DMS53 (cell line): ENCODE results near the gene POU2F2.
A peak's percentile ranks its signal among the peaks of the same experiment; 100 is the strongest.

Source experiments
- DNase-seq: peaks from one replicate; lab custom pipeline; 2025; lab: John Stamatoyannopoulos, UW

The POU2F2 gene

DNA sequence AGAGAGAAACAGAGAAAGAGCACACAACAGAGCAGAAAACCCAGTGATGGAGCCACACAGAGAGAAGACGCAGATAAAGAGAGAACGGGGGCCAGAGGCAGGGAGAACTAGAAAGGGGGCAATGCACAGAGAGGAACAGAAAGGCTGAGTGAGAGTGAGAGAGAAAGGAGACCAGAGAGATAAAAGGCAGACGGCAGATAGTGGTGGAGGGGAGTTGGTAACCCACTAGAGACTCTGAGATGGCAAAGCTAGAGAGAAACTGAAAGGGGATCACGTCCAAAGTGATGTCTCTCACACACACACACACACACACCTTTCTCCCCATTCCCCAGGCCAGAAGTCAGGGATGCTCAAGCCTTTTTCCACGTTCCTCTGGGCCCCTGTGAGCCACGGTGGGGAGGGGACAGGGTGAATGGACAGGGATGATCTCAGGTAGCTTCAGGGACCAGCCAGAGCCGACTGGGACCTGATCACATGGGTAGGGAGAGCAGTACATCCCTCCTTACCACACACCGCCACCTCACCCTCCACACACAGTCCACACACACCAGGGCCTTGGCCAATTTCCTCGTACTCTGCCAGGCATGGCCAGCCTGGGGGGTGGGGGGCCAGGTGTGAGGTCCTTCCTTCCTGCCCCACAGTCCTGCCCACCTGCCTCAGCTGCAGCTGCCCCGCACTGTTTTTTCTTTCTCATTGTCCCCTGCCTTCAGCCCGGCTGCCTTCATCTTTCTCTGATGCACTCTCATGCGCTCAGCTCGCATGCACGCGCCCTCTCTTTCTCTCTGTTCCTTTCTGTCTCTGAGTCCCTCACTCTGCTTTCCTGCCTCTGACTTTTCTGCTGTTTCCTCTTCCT is 22.5 kb upstream of the POU2F2 start:
- peak; percentile 48 for DNase-seq

DNA sequence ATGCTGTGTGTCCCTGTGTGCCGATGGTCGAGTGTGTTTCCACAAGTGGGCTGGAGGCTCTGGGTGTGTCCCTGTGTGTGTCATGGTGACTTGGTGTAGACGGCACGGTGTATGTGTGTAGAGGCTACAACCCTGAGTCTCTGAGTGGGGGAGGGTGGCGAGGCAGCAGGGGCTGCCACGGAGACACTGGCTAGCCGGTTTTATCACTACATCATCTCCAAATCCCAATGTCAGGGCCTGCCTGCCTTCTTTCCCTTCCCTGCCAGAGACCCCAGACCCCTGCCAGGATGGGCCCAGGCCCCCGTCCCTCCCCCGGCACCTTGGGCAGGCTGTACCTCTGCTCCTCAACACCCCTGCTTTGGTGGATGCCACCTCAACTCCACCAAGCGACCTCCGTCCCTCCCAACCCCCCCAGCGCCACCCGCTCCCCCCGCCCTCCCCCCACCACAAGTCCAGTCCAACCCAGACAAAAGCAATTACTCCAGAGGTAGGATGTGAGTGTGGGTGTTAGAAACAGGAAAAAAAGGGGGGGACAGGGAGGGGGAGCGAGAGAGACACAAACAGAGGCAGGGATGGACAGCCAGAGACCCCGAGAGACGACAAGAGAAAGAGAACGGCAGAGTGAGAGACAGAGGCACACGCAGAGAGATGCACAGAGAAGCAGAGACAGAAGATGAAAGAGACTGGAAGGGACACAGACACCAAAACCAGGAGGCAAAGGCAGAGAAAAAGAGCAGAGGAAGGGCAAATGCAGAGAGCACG is 21.6 kb upstream of the POU2F2 start:
- no peak for DNase-seq

DNA sequence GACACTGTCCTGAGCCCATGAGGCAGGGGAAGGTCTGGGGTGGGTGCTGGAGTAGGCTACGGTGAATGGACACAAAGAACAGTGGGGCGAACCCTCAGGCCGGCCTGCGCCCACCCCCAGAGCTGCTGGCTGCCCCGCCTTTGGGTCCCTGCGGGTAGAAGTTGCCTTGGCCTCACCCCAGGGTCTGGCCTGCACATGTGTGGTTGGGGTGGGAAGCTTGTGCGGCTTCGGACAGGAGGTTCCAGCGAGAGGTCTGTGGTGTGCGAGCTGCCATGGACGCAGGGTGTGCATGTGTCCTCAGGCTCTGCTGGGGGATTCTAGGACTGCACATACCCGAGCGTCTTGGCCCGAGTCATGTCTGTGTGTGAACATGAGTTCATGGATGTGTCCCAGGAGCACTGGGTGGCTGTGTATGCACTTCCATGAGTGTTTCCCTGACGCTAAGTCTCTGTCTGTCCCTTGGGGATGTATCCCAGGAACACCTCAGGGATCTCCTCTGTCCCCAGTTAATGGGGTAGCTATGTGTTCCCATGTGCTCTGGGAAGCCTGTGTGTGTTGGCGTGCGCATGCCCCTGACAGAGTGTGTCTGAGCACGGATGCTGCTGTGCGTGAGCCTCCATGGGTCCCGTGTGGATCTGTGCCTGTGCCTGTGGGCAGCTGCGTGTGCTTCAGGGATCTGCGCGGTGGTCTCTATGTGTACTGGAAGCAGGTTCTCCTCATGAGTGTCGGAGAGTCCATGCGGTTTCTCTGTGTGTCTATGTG is 20.8 kb upstream of the POU2F2 start:
- DNase-seq = no peak

DNA sequence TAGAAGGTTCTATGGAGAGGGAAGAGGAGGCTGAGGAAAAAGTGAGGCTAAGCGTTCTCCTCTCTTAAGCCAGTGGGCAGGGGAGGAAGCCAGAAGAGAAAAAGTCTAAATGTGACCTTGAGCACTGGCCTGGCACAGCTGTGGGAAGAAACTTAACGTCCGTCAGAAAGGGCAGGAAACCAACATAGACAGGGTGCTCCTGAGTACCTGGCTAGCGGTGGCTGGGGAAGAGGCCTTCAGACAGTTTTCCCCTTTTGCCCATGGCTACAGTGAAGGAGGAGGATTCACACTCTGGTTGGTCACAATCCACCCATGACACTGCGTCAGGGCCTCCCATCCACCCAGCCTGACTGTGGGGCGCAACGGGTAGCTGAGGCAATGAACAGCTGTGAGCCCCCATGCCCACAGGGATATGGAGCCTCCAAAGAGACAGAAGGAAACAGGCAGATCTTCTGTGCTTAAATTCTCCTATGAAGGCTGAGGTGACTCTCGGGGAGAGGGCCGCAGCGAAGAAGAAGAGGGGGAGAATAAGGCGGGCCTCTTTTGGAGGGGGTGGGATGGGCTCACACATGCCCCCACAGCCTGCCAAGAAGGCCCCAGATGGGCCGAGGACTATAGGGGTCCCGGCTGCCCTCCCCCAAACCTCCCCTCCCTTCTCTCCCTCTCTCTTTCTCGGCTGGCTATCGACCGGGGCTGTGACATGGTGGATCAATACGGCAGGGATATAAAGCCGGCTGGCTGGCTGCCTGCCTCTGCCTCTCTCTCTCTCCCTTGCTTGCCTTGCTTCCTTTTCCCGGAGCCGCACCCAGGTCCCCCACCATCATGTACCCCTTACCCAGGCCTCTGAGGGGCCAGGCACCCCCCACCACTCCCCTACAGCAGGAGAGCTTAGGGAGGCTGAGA is 19.8 kb upstream of the POU2F2 start:
- no peak for DNase-seq

DNA sequence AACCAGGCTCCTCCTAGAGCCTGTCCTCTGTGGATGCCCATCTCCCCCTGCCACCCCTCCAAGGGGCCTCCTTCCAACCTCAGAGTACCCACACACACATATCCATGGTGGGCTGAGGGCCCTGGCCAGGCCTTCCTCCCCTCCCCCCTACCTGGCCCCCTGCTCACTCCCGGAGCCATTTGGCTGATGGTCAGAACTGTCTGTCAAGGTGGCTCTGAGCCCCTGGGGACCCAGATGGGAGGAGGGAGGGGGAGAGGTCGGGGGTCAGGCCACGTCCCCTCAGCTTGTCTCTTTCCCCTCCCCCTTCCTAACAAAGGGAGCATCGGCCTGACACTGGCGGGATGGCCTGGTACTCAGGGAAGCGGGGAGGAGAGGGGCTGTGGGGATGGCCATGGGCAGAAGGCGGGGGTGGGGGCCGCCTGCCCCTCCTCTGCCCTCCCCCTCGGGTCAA is 18.7 kb upstream of the POU2F2 start:
- no peak for DNase-seq

DNA sequence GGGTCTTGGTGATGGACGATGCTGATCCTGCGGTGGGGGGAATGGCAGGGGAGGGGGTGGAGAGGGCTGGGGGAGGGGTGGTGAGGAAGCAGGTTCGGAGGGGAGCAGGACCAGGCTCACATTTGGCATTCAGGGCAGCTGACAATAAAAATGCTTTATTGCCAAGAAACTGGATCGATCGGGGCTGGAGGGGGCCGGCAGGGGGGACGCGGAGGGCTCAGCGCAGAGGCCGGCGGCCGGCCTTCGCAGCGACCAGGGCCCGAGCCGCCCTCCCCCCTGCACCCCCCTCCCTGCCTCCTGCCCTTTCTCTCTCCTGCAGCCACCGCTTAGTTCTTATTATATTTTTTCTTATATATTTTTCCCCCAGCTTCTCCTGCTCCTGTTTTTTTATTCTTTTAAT is 18.1 kb upstream of the POU2F2 start:
- no peak for DNase-seq

DNA sequence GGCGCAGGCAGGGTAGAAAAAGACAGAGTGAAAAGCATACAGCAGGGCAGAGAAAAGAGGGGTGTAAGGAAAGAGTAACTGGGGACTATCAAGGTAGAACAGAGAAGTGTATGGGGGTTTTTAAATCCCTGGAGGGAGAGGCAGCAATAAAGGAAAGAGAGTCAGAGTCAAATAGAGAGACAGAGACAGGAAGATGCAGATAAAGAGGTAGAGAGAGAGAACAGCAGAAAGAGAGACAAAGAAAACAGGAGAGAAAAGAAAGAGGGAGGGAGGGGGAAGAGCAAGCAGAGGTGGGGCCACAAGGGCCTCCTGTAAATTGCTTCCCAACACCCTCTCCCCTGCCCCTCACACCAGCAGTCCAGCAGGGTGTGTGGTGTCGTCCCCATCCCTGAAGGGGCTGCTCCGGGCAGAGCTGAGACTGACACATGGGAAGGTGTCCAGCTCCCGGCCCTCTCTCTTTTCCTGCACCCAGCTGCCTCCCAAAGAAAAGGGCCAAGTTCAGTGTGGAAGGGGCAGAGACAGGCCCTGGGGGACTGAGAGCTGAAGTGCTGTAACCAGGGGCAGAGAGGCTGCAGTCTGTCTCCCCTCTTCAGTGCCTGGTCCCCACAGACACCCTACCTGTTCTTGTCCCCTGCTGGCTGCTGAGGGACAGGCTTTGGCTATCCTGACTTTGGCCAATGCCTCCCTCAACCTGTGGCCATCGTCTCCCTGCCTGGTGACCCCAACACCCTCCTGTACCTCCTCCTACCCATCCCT is 17.4 kb upstream of the POU2F2 start:
- no peak for DNase-seq

DNA sequence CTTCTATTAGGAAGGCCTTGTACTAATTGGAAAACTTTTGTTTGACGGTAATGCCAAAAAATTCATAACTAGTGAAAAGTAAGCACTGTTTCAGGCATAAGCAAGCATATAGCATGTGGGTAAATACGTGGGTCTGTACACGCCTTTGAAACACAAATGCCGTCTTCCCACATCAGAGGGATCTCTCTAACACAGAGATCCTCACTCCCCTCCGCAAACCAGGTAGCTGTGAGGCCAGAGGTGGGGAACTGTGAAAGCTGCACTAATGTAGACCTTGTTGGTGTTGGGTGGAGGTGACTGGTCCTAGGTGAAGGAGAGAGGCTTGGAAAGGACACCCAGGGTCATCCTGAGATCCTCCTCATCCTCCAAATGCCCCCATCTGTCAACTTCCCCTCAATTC is 16.0 kb upstream of the POU2F2 start:
- no peak for DNase-seq

DNA sequence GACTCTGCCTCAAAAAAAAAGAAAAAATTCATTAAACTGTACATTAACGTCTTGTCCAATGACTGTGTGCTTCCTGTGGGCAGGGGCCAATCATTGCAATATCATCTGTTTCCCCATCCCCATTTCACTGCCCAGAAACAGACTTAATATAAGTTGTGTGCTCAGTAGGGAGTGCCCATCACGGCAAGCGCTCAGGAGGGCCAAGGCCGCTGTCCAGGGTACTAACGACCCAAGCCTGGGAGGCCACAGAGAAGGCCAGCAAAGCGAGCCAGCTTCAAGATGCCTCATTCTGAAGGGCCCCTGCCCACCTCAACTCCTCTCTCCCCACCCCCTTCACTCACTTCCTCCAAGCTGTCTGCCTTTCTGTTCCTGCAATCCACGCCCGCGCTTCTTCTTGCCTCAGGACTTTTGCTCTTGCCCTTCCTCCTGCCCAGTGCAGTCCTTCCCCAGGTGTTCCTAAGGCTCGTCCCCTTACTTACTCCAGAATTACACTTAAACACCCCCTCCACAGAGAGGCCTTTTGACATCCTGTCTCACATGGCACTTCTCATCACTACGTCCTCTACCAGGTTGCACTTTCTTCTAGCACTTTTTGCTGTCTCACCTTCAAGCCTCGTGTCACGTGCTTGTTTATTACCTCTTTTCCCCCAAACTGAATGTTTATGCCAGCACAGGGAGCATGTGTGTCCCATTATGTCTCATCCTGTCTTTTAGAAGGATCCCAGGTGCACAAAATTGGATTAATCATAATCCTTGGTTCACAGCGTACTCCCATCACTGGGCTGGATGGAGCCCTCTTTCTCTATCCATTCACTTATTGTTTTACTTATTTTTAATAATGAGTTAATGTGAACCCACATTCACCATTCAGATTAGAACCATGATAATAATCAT is 11.3 kb upstream of the POU2F2 start:
- no peak for DNase-seq

DNA sequence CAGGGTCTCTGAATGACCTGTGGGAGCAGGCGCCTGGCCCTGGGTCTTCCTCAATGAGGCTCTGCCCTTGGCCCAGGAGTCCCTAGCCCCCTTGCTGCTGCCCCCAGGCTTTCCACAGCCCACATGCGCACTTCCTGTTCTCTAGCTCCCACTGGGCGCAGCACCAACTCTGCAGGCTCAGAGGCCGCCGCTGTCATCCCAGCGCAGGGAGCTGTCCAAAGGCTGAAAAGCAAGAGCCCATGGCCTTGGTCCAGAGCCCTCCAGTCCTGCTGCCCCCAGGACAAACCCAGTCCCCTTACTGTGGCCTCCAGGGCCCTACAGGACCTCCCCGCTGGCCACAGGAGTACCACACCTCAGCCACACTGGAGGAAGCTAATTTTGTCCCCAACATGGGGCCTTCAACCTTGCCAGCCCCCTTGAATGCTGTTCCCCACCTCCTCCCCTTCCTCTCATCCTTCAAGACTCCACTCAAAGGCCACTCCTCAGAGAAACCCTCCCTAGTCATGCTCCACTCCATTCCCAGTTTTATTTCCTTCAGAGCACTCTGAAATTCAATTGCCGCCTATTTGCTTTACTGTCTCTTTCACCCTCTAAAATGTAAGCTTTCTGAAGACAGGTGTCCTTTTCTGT is 8.0 kb upstream of the POU2F2 start:
- no peak for DNase-seq

DNA sequence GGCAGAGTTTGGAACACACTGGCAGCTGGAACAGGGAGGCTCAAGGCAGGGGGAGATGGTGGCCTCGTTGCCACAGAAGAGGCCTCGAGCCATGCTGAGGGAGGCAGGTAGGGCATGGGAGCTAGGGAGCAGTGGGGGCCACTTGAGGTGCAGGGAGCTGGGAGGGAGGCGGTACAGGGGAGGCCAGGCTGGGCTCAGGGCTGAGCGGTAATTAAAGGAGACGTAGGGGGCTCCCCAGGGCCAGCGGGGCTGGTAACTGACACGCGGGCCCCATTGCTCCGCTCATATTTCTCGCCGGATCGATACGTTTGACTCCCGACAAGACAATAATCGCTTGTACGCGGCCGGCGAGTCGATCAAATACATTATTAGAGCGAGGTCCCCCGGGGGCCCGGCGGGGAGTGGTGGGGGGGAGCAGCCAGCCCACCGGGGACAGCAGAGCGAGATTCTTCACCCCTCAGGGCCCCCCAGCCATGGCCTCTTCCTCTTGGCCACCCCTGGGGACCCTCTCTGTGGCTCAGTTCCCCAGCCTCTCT is 2.4 kb upstream of the POU2F2 start:
- DNase-seq = no peak

DNA sequence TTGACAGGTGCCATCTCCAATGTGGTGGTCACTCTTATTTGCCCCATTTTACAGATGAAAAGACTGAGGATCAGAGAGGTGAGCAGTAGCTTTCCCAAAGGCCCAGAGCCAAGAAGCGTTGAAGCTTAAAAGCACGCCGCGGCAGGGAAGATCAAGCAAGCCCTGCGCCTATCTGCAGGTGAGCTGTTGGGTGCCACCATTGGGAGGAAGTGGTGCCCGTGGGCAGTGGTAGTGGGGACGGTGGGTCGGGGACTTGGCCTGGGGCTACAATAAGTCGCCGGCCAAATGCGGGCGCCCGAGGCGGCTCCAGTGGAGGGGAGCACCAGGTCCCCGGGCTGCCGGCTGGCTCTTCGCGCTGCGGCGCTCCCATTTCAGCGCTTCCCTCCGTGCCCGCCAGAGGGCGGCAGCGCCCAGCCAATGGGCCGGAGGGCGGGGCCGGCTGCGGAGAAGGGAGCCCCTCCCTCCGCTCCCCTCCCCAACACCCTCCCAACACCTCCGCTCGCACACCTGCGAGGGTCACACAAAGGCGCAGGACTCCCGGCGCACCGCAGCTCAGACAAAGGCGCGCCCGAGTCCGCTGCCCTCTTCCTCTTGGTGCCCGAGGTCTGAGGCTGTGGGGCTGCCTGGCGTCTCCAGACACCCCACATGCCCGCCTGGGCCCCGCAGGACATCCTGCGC is 744 bp upstream of the POU2F2 start:
- DNase-seq = peak; percentile 93

DNA sequence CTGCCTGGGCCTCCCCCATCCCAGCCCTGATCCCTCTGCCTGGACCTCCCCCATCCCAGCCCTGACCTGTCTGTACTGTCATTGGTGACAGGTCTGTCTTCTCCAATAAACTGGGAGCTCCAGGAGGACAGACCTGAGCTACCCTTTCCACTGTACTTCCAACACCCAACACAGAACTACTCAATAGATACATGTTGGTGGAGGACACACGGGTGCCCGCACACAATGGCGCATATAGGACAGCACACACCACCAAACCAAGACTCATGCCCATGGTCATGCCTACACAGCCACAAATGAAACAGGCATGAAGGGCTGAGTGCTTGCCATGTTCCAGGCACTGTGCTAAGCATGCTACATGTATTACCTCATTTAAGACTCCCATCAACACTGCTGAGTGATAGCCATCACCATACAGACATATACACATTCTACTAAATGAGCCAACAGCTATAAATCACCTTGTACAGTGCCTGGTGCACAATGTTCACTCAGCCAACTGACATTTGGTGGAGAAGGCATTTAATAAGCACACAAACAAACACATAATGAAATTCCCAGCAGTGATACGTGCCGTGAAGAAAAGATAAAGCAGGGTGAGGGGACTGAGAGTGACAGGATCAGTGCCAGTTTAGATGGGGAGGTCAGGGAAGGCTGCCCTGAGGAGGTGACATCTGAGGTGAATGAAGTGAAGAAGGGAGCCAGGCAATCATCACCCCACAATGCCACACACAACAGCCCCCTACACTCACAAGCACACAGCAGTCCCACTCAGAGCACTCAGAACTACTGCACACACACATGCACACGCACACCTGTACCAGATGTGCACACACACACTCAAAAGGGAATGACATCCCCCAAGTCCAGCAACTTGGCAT is 857 bp downstream of the POU2F2 start:
- DNase-seq = no peak

DNA sequence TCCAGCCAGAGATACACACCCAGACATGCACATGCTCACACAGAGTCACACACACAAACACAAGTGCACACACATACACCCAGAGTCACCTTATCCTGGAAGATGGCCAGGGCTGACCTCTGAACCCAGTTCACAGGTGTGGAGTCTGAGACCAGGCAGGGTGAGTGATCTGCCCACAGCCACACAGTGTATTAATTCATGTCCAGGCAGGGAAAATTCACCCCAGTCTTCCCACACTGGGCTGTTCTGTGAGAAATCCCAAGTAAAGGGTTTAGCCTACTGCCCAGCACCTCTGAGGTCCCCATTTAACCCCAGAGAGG is 2.0 kb downstream of the POU2F2 start:
- no peak for DNase-seq

DNA sequence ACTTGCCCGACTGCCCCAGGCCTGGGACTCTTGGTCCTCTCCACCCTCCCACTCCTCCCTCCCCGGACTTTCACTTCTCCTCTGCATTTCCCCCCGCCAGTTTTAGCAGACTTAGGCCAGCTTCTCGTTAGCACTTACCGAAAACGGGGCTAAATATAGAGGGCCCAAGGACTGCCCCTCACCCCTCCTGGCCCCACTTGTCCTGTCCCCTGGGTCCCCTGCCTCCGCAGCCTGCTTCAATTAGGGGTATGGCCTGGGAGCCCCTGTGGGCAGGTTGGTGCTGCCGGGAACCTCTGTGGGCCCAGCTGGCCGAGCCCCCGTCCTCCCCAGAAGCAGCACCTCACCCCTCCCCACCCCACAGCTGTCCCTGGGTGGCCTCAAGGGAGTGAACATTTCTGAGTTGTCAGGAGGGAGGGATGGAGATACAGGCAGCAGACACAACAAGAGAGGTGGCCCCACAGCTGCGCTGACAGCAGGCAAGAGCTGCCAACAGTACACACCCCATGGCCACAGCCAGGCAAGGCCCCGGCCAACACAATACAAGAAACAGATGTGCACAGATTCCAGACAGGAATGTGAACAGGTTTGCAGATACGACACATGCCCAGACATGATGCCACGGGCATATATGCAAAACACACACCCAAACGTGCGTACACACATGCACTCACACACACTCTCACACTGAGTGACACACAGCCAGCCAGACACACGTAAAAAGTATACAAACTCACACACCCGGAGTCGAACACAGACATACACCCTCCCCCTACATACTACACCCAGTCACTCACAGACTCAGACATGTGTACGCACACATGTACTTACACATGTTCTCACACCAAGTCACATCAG is 2.6 kb downstream of the POU2F2 start:
- DNase-seq = no peak

DNA sequence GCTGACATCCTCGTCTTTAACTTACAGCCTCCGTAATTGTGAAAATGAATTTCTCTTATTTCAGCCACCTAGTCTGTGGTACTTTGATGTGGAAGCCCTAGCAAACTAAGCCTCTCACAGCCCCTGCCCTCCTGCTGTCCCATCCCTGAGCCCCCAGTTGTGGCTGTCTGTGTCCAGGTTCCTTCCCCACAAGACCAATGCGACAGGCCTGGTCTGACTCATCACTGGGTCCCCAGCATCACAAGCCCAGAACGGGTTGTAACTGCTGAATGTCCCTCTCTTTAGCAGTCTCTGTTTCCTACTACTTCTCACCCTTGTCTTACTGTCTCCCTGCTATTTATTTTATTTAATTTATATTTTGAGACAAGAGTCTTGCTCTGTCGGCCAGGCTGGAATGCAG is 5.7 kb downstream of the POU2F2 start:
- no peak for DNase-seq

DNA sequence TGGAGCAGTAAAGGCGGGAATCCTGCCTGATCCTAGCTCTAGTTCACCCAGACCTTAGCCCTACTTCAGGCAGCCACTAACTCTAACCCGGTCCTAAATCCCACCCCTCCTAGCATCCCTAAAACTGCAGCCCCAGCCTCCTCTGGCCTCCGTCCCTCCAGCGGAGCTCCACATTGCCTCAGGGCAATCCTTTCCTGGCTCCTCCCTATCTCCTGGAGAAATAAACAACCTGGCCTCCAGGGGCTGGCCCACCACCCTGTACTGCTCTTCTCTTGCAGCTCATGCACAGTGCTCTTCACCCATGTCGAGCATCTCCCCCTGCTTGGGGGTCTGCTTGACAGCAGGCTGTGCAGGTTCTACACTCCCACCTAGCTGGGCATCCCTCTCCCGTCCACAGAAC is 6.7 kb downstream of the POU2F2 start:
- no peak for DNase-seq
